Stomach (tissue), 9 donors: ENCODE data around the gene BHLHA9. TPM values are rescaled to one million over a fixed set of nuclear protein-coding genes. Genes with fewer than 3 reads are reported as not detected.

Experiments used
- DNase-seq, 2 donors: peaks; one replicate each; pipeline versions ENCODE4 v3.0.0 to v3.0.0-alpha.2; 2013 to 2019
- H3K27ac ChIP-seq, 5 donors: fragments of 200-600 bp in 4 of 5; sonication (generic) in 4 of 5; one replicate each; pipeline ENCODE4 v1.5.1; 2013 to 2019; ENCODE audit warnings: mild to moderate bottlenecking in 1 of 5, moderate library complexity in 1 of 5
- H3K27me3 ChIP-seq, 3 donors: fragments of 200-600 bp; sonication (generic); one replicate each; pipeline ENCODE4 v1.5.1; 2017 to 2019; ENCODE audit warnings: mixed run types in 1 of 3
- H3K36me3 ChIP-seq, 4 donors: fragments of 200-600 bp; sonication (generic); 1 replicate in 3 of 4; 2 replicates in 1 of 4; pipeline ENCODE4 v1.5.1; 2016 to 2019
- H3K4me1 ChIP-seq, 4 donors: fragments of 200-600 bp; sonication (generic); one replicate each; pipeline ENCODE4 v1.5.1; 2016 to 2019
- H3K4me3 ChIP-seq, 4 donors: fragments of 200-600 bp; sonication (generic) in 3 of 4; one replicate each; pipeline ENCODE4 v1.5.1; 2016 to 2019; ENCODE audit warnings: mild to moderate bottlenecking in 1 of 4
- H3K9me3 ChIP-seq, 4 donors: fragments of 200-600 bp; sonication (generic); one replicate each; pipeline ENCODE4 v1.5.1; 2016 to 2019
- EP300 ChIP-seq: sonication (generic); formaldehyde crosslinking; IDR thresholded peaks from one replicate; pipeline ENCODE4 v1.6.1; 2017; ENCODE audit warnings: antibody characterized with exemption
- POLR2A ChIP-seq, 4 donors: fragments of 450-650 bp; IDR thresholded peaks; one replicate each; pipeline ENCODE4 v1.6.1; 2016; ENCODE audit warnings: antibody characterized with exemption in 4 of 4, control low read depth in 2 of 4, mild to moderate bottlenecking in 1 of 4, moderate library complexity in 1 of 4
- POLR2AphosphoS5 ChIP-seq, 3 donors: sonication (generic); formaldehyde crosslinking; IDR thresholded peaks; one replicate each; pipeline ENCODE4 v1.6.1; 2016; ENCODE audit warnings: antibody characterized with exemption in 3 of 3
- WGBS, 5 donors: extraction: QIAGEN DNeasy Blood & Tissue Kit in 3 of 5; methylation state at CpG; one replicate each; pipeline versions ENCODE4 v1.1.5 to v1.1.7; 2013 to 2018; 5-methylcytosine and 5-hydroxymethylcytosine counted together
- intact Hi-C: fragments of 100-400 bp; cut with DNase I; formaldehyde crosslinking; loops from one replicate; pipeline ENCODE4 v1.15.1; 2023; ENCODE audit warnings: low total_unique reads
- polyA plus RNA-seq, 3 donors: library from polyadenylated mRNA; stranded (reverse); fragments of 200-250 nt; gene quantifications; one replicate each; pipeline ENCODE4 v1.2.3, GENCODE V29; 2013
- total RNA-seq, 5 donors: library from RNA; depleted of rRNA; stranded (reverse); fragments of >200 nt; gene quantifications; one replicate each; pipeline versions ENCODE4 v1.1.0 to v1.2.3, GENCODE V29; 2014 to 2016
- TF ChIP-seq, protein P1 (sequence below), 7 experiments: fragments of 450-650 bp in 4 of 7; fragments of 200-600 bp in 3 of 7; sonication (generic) in 3 of 7; IDR thresholded peaks; one replicate each; pipeline ENCODE4 v1.5.1; 2016 to 2019; ENCODE audit warnings: antibody characterized with exemption in 7 of 7, control low read depth in 2 of 7, mild to moderate bottlenecking in 1 of 7
- donor health status: healthy with polysubstance abuse.
- donor health status: Bipolar disorder and iron deficiency.
- donor health status: healthy.

BHLHA9 gene
- total and polyA plus RNA-seq, 8 donors = not detected

DNA sequence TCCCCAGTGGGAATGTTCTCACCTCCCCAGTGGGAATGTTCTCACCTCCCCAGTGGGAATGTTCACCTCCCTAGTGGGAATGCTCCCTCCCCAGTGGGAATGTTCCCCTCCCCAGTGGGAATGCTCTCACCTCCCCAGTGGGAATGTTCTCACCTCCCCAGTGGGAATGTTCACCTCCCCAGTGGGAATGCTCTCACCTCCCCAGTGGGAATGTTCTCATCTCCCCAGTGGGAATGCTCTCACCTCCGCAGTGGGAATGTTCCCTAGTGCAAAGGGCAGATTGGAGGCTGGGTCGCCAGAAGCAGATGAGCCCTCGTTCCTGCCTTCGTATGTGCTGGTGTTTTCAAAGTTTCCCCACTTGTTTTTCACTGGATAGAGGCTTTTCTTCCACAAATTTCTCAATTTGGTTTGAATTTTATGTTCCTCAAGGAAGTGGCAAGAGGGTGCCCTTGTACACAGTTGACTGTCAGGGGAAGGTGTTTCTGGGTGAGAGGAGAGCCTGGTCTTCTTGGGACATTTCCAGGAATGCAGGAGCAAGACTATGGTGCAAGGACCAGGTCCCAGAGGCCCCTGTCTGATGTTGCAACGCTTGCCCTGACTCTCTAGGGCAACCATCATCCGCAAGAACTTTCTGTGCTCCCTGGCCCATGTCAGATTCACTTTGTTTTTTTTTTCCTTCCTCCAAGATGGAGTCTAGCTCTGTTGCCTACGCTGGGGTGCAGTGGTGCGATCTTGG is 43.2 kb downstream of the BHLHA9 start:
- DNase-seq = no peak
- TF ChIP-seq, protein P1, sequence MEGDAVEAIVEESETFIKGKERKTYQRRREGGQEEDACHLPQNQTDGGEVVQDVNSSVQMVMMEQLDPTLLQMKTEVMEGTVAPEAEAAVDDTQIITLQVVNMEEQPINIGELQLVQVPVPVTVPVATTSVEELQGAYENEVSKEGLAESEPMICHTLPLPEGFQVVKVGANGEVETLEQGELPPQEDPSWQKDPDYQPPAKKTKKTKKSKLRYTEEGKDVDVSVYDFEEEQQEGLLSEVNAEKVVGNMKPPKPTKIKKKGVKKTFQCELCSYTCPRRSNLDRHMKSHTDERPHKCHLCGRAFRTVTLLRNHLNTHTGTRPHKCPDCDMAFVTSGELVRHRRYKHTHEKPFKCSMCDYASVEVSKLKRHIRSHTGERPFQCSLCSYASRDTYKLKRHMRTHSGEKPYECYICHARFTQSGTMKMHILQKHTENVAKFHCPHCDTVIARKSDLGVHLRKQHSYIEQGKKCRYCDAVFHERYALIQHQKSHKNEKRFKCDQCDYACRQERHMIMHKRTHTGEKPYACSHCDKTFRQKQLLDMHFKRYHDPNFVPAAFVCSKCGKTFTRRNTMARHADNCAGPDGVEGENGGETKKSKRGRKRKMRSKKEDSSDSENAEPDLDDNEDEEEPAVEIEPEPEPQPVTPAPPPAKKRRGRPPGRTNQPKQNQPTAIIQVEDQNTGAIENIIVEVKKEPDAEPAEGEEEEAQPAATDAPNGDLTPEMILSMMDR (IDR thresholded peaks at IDR 0.05) = no peak
- TF ChIP-seq POLR2AphosphoS5 (IDR thresholded peaks at IDR 0.05) = no peak
- no peak for TF ChIP-seq POLR2A (IDR thresholded peaks at IDR 0.05)
- TF ChIP-seq EP300 = no peak
- no peak overlapping the region for H3K4me3 ChIP-seq
- peaks cover 0 to 8% (median 1%) of the 10 kb centered on the region in 4 donors for H3K4me1 ChIP-seq
- H3K9me3 ChIP-seq = no peaks in the 10 kb centered on the region
- no peak overlapping the region for H3K27ac ChIP-seq
- H3K27me3 ChIP-seq = peaks cover 0 to 54% (median 13%) of the 10 kb centered on the region in 3 donors
- WGBS, 5 donors = 77 to 89% (median 79%) methylated on average over 8 of the region's 8 CpGs
- intact Hi-C loops = no loop called here
- no peaks in the 10 kb centered on the region for H3K36me3 ChIP-seq

DNA sequence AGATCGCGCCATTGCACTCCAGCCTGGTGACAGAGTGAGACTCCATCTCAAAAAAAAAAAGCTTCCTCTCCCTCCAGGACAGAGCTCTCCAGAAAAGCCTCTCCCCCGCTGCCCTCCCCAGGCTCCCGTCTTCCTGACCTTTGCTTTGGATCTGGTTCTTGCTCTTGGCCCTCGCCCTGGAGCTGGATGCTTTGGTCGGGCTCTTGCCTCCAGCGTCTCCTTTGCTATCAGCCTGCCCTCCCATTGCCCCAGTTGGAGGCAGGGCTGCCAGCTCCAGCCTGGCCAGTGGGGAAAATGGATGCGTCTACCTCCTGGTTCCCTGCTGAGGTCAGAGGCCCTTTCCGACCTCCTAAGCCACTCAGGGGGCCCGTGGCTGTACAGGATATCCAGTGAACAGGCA is 45.2 kb downstream of the BHLHA9 start:
- Histone ChIP-seq H3K4me1 (peaks cover 0 to 8% (median 4%) of the 10 kb centered on the region in 4 donors), H3K4me3 (no peak overlapping the region), H3K9me3 (no peaks in the 10 kb centered on the region), H3K27me3 (peaks cover 0 to 70% (median 13%) of the 10 kb centered on the region in 3 donors), H3K36me3 (no peaks in the 10 kb centered on the region), H3K27ac (no peak overlapping the region)
- TF ChIP-seq, protein P1 (IDR thresholded peaks at IDR 0.05) = no peak
- no peak for TF ChIP-seq POLR2AphosphoS5 (IDR thresholded peaks at IDR 0.05)
- no peak for TF ChIP-seq EP300
- no peak for TF ChIP-seq POLR2A (IDR thresholded peaks at IDR 0.05)
- intact Hi-C loops = no loop called here
- no peak for DNase-seq
- WGBS, 5 donors = 53 to 73% (median 56%) methylated on average over 9 to 10 of the region's 10 CpGs

DNA sequence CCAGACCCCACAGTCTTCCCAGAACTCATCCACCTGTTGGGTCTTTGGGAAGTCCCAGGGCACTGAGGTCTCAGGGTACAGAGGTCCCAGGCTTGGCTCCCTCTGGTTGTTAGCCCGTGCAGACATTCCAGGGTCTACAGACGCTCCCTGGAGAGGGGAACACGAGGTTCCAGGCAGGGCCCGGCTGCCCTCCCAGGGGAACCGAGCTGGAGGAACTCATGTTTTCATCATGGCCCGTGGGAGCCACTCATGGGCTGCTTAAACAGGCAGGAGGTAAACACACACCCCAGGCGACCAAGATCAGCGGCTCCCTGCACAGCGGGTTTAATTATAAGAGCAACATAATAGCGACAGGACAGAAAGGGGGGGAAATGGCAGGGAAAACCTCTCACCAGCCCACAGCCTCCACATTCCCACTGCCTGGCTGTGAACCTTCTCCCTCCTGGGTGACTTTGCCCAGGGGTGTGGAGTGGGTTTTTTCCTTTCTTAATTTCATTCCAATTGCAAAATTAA is 45.7 kb downstream of the BHLHA9 start:
- WGBS, 5 donors = 36 to 59% (median 53%) methylated on average over 6 to 10 of the region's 10 CpGs

More for the DNA sequence above, 45.7 kb downstream of the BHLHA9 start:
- intact Hi-C loops = no loop called here
- Histone ChIP-seq H3K9me3 (no peaks in the 10 kb centered on the region), H3K36me3 (no peaks in the 10 kb centered on the region), H3K4me1 (peaks cover 0 to 8% (median 4%) of the 10 kb centered on the region in 4 donors), H3K4me3 (no peak overlapping the region), H3K27ac (no peak overlapping the region), H3K27me3 (peaks cover 0 to 70% (median 13%) of the 10 kb centered on the region in 3 donors)
- TF ChIP-seq, protein P1 (IDR thresholded peaks at IDR 0.05) = no peak
- TF ChIP-seq EP300 (no peak), POLR2AphosphoS5 (IDR thresholded peaks at IDR 0.05) (no peak)
- no peak for DNase-seq

Other genes starting within 250 kb of the BHLHA9 start
- gene ABR, start 90.5 kb upstream of the BHLHA9 start, total RNA-seq = 1,000 to 10,000 TPM in 1 of 5 donors, 100 to 1,000 TPM in 2, 10 to 100 TPM in 2; 65.5 to 1,523 (median 142) TPM
- 10 to 100 TPM; 28.3 to 41.2 (median 40.0) TPM for gene ABR, start 90.5 kb upstream of the BHLHA9 start, polyA plus RNA-seq
- under 1 TPM in 1 of 5 donors, not detected in 4; 0.18 TPM for gene TRARG1, start 9.2 kb downstream of the BHLHA9 start, total RNA-seq
- gene TRARG1, start 9.2 kb downstream of the BHLHA9 start, polyA plus RNA-seq = under 1 TPM; 0.03 to 0.76 (median 0.25) TPM
- gene YWHAE, start 129.8 kb downstream of the BHLHA9 start, total RNA-seq = 1,000 to 10,000 TPM in 2 of 5 donors, 100 to 1,000 TPM in 3; 335 to 1,151 (median 362) TPM
- gene YWHAE, start 129.8 kb downstream of the BHLHA9 start, polyA plus RNA-seq = 100 to 1,000 TPM; 219 to 323 (median 254) TPM
- 10 to 100 TPM; 18.2 to 87.5 (median 53.5) TPM for gene CRK, start 185.8 kb downstream of the BHLHA9 start, total RNA-seq
- gene CRK, start 185.8 kb downstream of the BHLHA9 start, polyA plus RNA-seq = 10 to 100 TPM; 18.0 to 40.5 (median 32.9) TPM
- 100 to 1,000 TPM in 3 of 5 donors, 10 to 100 TPM in 2; 74.2 to 158 (median 107) TPM for gene MYO1C, start 222.2 kb downstream of the BHLHA9 start, total RNA-seq
- 10 to 100 TPM; 45.2 to 61.3 (median 54.4) TPM for gene MYO1C, start 222.2 kb downstream of the BHLHA9 start, polyA plus RNA-seq
- gene INPP5K, start 246.2 kb downstream of the BHLHA9 start, total RNA-seq = 10 to 100 TPM; 38.0 to 97.6 (median 93.4) TPM
- 10 to 100 TPM; 22.9 to 27.1 (median 26.6) TPM for gene INPP5K, start 246.2 kb downstream of the BHLHA9 start, polyA plus RNA-seq